Endometrial microvascular endothelial cells (primary cell): Measurements from ENCODE around the gene OR13A1. TPM values are rescaled to one million over a fixed set of nuclear protein-coding genes. Genes with fewer than 3 reads are reported as not detected.

Source experiments
- total RNA-seq: library from RNA; depleted of rRNA; stranded (reverse); fragments of >200 nt; gene quantifications from one replicate; pipeline ENCODE4 v1.2.3, GENCODE V29; 2015; ENCODE audit errors: inconsistent ontology term

The OR13A1 gene
- total RNA-seq, 1 donor from 2014 or later, result not detected

Other genes starting within 250 kb of the OR13A1 start
- gene ALOX5, start 58.6 kb upstream of the OR13A1 start, total RNA-seq, result not detected